Activated T-cell treated with anti-CD3 and anti-CD28 coated beads, Interleukin-2, amount 50 U/mL, for 4 hours (primary cell): ENCODE results near the gene NIT1. TPM values are rescaled to one million over a fixed set of nuclear protein-coding genes. Genes with fewer than 3 reads are reported as not detected.

Experiments used
- ATAC-seq, 2 donors: fragments of 200-7000 bp; cut with Tn5 transposase; one replicate each; pipeline ENCODE4 v1.10.0; 2021
- DNase-seq: peaks from one replicate; pipeline ENCODE4 v3.0.0-alpha.2; 2020
- H3K27me3 Mint-ChIP-seq: one replicate; pipeline ENCODE4 v1.8.0; 2021; ENCODE audit warnings: low read depth, mixed read lengths
- H3K36me3 Mint-ChIP-seq: one replicate; pipeline ENCODE4 v1.8.0; 2022; ENCODE audit warnings: mixed read lengths; ENCODE audit not compliant: insufficient read depth
- H3K4me1 Mint-ChIP-seq: one replicate; pipeline ENCODE4 v1.8.0; 2021; ENCODE audit warnings: low read depth, mixed read lengths
- H3K4me3 Mint-ChIP-seq: one replicate; pipeline ENCODE4 v1.8.0; 2021; ENCODE audit warnings: mild to moderate bottlenecking, moderate library complexity, mixed read lengths
- H3K9me3 Mint-ChIP-seq: one replicate; pipeline ENCODE4 v1.8.0; 2021; ENCODE audit warnings: mixed read lengths
- total RNA-seq, 3 donors: library from RNA; stranded (reverse); gene quantifications; one replicate each; pipeline ENCODE4 v1.2.1, GENCODE V29; 2021

Gene NIT1
- total RNA-seq, 3 donors from 2014 or later = 41.4 to 51.8 (median 42.2) TPM

- Mint-ChIP-seq H3K4me1 (no peaks in the 10 kb centered on the region), H3K9me3 (no peaks in the 10 kb centered on the region), H3K4me3 (no peak overlapping the region), H3K27me3 (no peaks in the 10 kb centered on the region), H3K36me3 (no peaks in the 10 kb centered on the region)
- DNase-seq = no peak
- ATAC-seq = no peak
Measured at GRCh38 chr1:161080441-161081405, 37.2 kb upstream of the NIT1 start.

DNA sequence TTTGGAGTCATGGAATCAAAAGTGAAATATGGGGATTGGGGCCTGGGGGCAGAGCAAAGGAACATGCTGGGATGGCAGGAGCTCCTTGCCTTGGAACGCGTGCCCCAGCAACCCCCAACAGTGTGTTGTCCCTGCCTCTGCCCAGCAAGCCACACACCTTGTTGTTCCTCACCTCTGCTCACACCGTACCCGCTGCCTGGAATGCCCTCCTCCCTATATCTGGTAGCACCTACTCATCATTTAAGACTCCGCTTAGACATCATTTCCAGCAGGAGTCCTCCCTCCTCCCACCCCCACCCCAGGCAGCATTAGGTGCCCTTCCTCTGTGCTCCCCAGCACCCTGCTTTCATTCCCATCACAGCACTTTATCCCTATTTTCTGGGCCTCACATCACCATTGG is 36.4 kb upstream of the NIT1 start:
- DNase-seq (no peak), ATAC-seq (no peak)
- Mint-ChIP-seq H3K9me3 (no peaks in the 10 kb centered on the region), H3K4me1 (no peaks in the 10 kb centered on the region), H3K27me3 (no peaks in the 10 kb centered on the region), H3K36me3 (no peaks in the 10 kb centered on the region), H3K4me3 (no peak overlapping the region)

GRCh38 chr1:161082483-161082882 is 35.4 kb upstream of the NIT1 start:
- no peaks in the 10 kb centered on the region for H3K9me3 Mint-ChIP-seq
- no peak overlapping the region for H3K4me3 Mint-ChIP-seq
- H3K4me1 Mint-ChIP-seq = no peaks in the 10 kb centered on the region
- no peaks in the 10 kb centered on the region for H3K27me3 Mint-ChIP-seq
- DNase-seq (no peak), ATAC-seq (no peak)
- H3K36me3 Mint-ChIP-seq = no peaks in the 10 kb centered on the region

DNA sequence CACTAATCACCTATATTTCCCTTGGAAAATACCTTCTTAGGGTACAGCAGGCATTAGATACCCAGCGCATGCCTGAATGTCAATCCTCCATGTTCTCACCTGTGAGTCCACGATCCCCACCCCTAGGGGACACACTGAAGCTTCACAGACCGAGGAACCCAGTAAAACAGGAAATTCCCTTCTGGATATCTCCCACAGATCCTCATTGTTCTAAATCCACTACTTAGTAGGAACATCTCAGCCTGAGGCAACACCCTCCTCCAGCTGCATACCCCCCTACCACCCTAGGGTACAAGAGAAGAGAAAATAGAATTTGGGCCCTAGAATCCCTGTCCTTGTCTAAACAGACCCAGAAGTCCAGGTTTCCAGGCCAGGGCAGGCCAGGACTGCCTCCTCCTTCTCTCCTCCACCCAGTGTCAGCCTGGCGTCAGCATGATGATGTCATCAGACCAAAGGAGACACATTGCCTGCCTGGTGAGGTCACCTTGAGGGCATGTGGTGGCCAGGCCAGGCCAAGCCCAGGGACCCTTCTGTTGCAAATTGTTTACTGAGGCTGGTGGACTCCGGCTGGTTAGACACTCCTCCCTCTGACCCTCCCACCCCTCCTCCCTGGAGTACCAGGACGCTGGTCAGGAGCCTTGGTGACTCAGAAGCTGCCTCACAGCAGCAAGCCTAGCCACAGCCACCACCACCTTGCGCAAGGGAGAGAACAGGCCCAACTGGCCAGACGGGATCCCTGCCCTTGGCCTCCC is 34.7 kb upstream of the NIT1 start:
- no peaks in the 10 kb centered on the region for H3K9me3 Mint-ChIP-seq
- H3K4me3 Mint-ChIP-seq = no peak overlapping the region
- no peaks in the 10 kb centered on the region for H3K4me1 Mint-ChIP-seq
- DNase-seq (no peak), ATAC-seq (peak in 1 of 2 donors; percentile 35)
- no peaks in the 10 kb centered on the region for H3K36me3 Mint-ChIP-seq
- no peaks in the 10 kb centered on the region for H3K27me3 Mint-ChIP-seq

GRCh38 chr1:161083748-161084596 is 33.9 kb upstream of the NIT1 start:
- Mint-ChIP-seq H3K4me3 (no peak overlapping the region), H3K4me1 (no peaks in the 10 kb centered on the region), H3K9me3 (no peaks in the 10 kb centered on the region), H3K36me3 (no peaks in the 10 kb centered on the region), H3K27me3 (no peaks in the 10 kb centered on the region)
- DNase-seq (no peak), ATAC-seq (no peak)

- no peaks in the 10 kb centered on the region for H3K36me3 Mint-ChIP-seq
- no peak overlapping the region for H3K4me3 Mint-ChIP-seq
- H3K27me3 Mint-ChIP-seq = no peaks in the 10 kb centered on the region
- no peaks in the 10 kb centered on the region for H3K9me3 Mint-ChIP-seq
- DNase-seq (no peak), ATAC-seq (no peak)
- H3K4me1 Mint-ChIP-seq = no peaks in the 10 kb centered on the region
Measured at GRCh38 chr1:161084597-161084988, 33.3 kb upstream of the NIT1 start.

DNA sequence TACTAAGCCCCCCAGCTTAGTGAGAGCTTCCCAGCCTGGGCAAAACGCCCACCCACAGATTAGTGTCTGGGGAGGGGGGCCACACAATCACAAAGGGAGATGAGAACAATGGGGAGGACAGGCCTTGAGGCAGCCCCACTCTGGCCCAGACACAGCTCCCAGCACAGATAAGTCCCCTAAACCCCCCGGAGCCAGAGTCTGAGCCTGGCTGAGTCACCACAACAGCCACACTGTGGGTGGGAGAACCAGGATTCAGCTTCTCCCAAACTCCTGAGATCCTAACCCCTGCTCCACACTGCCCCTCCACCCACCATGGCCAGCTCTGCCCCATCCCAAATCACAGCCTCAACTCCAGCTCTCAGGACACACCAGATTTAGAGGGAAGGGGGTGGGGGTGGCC is 32.7 kb upstream of the NIT1 start:
- no peaks in the 10 kb centered on the region for H3K36me3 Mint-ChIP-seq
- H3K4me3 Mint-ChIP-seq = no peak overlapping the region
- no peaks in the 10 kb centered on the region for H3K9me3 Mint-ChIP-seq
- no peak for DNase-seq
- H3K4me1 Mint-ChIP-seq = no peaks in the 10 kb centered on the region
- ATAC-seq = no peak
- no peaks in the 10 kb centered on the region for H3K27me3 Mint-ChIP-seq

DNA sequence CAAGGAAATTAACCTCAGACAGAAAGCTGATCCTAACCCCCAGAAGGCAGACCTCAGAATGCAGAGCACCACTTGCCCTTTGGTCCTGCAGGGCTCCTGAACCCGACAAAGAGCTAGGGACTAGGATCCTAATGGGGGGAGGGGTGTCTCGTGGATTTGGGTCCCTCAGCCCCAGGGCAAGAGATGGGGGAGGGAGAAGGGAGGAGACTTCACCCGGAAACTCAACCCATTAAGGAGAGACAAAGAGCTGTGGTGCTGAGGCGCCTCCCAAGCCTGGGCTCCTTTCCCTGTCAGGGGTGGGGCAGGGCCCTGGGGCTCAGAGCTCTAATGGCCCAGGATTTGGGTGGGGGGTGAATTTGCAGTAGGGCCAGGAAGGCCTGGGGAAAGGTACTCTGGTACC is 31.4 kb upstream of the NIT1 start:
- Mint-ChIP-seq H3K9me3 (no peaks in the 10 kb centered on the region), H3K4me3 (no peak overlapping the region), H3K4me1 (peaks cover 8% of the 10 kb centered on the region), H3K27me3 (no peaks in the 10 kb centered on the region), H3K36me3 (no peaks in the 10 kb centered on the region)
- no peak for DNase-seq
- ATAC-seq = no peak

DNA sequence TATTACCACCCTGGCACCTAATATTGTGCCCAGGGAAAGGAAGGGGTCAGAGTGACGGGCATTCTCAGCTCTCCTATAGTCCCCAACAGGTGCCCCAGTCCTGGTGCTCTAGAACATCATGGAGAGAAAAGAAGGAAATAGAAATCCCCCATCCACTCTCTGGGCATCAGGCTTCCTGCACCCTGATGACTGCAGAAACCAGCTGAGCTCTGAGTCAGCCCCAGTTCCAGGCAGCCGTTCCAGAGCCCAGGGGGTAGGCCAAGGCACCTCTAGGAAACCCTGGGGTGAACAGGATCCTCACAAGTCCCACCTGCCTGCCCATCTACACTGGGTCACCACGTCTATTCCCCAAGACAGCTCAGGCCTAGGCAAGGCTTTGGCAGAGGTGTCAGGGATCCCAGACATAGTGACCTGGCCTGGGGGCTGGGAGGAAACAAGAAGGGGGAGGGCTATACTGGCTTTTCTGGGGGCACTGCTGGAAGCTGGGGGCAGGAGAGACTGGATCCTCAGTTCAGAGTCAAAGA is 29.3 kb upstream of the NIT1 start:
- no peak for ATAC-seq
- no peaks in the 10 kb centered on the region for H3K9me3 Mint-ChIP-seq
- no peaks in the 10 kb centered on the region for H3K27me3 Mint-ChIP-seq
- no peak overlapping the region for H3K4me3 Mint-ChIP-seq
- DNase-seq = no peak
- no peaks in the 10 kb centered on the region for H3K36me3 Mint-ChIP-seq
- H3K4me1 Mint-ChIP-seq = peaks cover 26% of the 10 kb centered on the region

- Mint-ChIP-seq H3K4me3 (no peak within 1 kb of the TSS), H3K9me3 (no peaks in the 10 kb centered on the region), H3K4me1 (peaks cover 28% of the 10 kb centered on the region), H3K27me3 (no peaks in the 10 kb centered on the region), H3K36me3 (no peaks in the 10 kb centered on the region)
- no peak for DNase-seq
- no peak for ATAC-seq
Measured at GRCh38 chr1:161089251-161089924, 28.5 kb upstream of the NIT1 start, which contains the start of gene NECTIN4. NECTIN4 (minus strand) TSS chr1:161089558; CDS start chr1:161089296, 262 bp downstream.

- no peak for DNase-seq
- H3K36me3 Mint-ChIP-seq = no peaks in the 10 kb centered on the region
- H3K27me3 Mint-ChIP-seq = no peaks in the 10 kb centered on the region
- ATAC-seq = no peak
- H3K9me3 Mint-ChIP-seq = no peaks in the 10 kb centered on the region
- no peak overlapping the region for H3K4me3 Mint-ChIP-seq
- peaks cover 31% of the 10 kb centered on the region for H3K4me1 Mint-ChIP-seq
Measured at GRCh38 chr1:161089938-161090337, 28.0 kb upstream of the NIT1 start.

DNA sequence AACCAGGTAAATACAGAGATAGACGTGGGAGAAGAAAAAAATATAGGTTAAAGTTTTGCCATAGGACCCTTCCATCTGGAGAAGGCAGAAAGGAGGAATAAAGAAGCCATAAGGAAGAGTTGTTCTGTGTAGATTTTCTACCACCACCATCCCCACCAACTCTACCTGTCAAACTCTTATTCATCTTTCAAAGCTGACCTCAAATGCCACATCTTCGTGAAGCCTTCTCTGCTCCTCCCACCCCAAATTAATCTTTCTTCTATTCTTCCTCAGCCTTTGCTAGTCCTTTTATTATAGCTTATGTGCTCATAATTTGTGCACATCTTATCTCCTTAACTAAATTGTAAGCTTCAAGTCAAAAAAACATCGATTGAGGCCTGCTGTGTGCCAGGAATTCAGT is 27.3 kb upstream of the NIT1 start:
- H3K4me3 Mint-ChIP-seq = no peak overlapping the region
- no peaks in the 10 kb centered on the region for H3K9me3 Mint-ChIP-seq
- peaks cover 32% of the 10 kb centered on the region for H3K4me1 Mint-ChIP-seq
- no peaks in the 10 kb centered on the region for H3K27me3 Mint-ChIP-seq
- no peak for ATAC-seq
- no peak for DNase-seq
- no peaks in the 10 kb centered on the region for H3K36me3 Mint-ChIP-seq

DNA sequence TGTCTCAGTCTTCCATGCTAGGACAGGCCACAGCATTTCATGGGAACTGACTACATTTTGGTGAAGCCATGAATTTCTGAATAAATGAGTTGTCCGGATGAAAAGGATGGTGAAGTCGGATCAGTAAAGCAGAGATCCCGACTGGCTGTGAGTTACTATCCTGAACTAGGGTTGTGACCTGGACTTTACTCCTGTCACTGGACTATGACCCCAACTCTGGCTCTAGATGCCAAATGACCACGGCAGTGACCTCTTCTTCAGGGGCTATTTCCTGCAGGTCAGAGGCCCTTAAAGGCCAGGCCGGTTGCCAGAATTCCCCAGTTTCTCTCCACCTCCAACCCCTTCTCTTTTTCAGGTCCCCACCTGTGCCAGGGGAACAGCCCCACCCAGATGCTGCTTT is 26.8 kb upstream of the NIT1 start:
- no peaks in the 10 kb centered on the region for H3K9me3 Mint-ChIP-seq
- no peaks in the 10 kb centered on the region for H3K36me3 Mint-ChIP-seq
- no peaks in the 10 kb centered on the region for H3K27me3 Mint-ChIP-seq
- H3K4me3 Mint-ChIP-seq = no peak overlapping the region
- peaks cover 32% of the 10 kb centered on the region for H3K4me1 Mint-ChIP-seq
- DNase-seq (no peak), ATAC-seq (no peak)
